T-cell (primary cell): Measurements from ENCODE around the gene SUGCT. TPM values are rescaled to one million over a fixed set of nuclear protein-coding genes. Genes with fewer than 3 reads are reported as not detected.

Experiments
- ATAC-seq, 4 experiments: fragments of 200-7000 bp in 3 of 4; fragments of 150-1000 bp in 1 of 4; cut with Tn5 transposase; replicated peaks in 1 of 4; 1 replicate in 3 of 4; 2 replicates in 1 of 4; pipeline ENCODE4 v1.10.0; 2021; ENCODE audit warnings: moderate library complexity in 3 of 4, mild to moderate bottlenecking in 2 of 4, moderate number of reproducible peaks in 1 of 4
- CTCF ChIA-PET, 2 donors: fragments of 300-600 bp; sonication (Branson Sonifier 250); formaldehyde crosslinking; loops; one replicate each; lab custom pipeline; 2022; ENCODE audit warnings: antibody characterized with exemption in 2 of 2; lab: Charles Lee
- POLR2A ChIA-PET, 2 donors: fragments of 300-600 bp; sonication (Branson Sonifier 250); formaldehyde crosslinking; loops; one replicate each; lab custom pipeline; 2022; ENCODE audit warnings: antibody characterized with exemption in 2 of 2; lab: Charles Lee
- DNase-seq, 35 experiments: peaks; one replicate each; pipeline versions ENCODE4 v3.0.0 to v3.0.0-alpha.2; 2013 to 2023
- H3K27ac ChIP-seq: one replicate; pipeline ENCODE4 v1.5.1; 2013; ENCODE audit warnings: low read length
- H3K27me3 ChIP-seq, 2 experiments: replicated peaks in 1 of 2; 1 replicate in 1 of 2; 2 replicates in 1 of 2; pipeline versions ENCODE4 v1.6.1 to v1.7.0; 2013; ENCODE audit warnings: low read length in 1 of 2, mixed read lengths in 1 of 2; ENCODE audit not compliant: control insufficient read depth in 2 of 2, insufficient read depth in 2 of 2; ENCODE audit errors: extremely low read depth in 1 of 2
- H3K36me3 ChIP-seq, 2 donors: 1 replicate in 1 of 2; 2 replicates in 1 of 2; pipeline versions ENCODE4 v1.6.1 to v1.7.0; 2013; ENCODE audit warnings: low read length in 1 of 2; ENCODE audit not compliant: control insufficient read depth in 2 of 2, insufficient read depth in 1 of 2; ENCODE audit errors: extremely low read depth in 1 of 2
- H3K4me1 ChIP-seq, 2 experiments: 1 replicate in 1 of 2; 2 replicates in 1 of 2; pipeline versions ENCODE4 v1.6.1 to v1.7.0; 2013; ENCODE audit warnings: low read length in 2 of 2, mixed read lengths in 1 of 2; ENCODE audit not compliant: insufficient read depth in 2 of 2, control insufficient read depth in 1 of 2; ENCODE audit errors: extremely low read depth in 1 of 2
- H3K4me3 ChIP-seq, 2 donors: 1 replicate in 1 of 2; 2 replicates in 1 of 2; pipeline versions ENCODE4 v1.5.1 to v1.7.0; 2013; ENCODE audit warnings: mild to moderate bottlenecking in 2 of 2, low read length in 1 of 2, moderate library complexity in 1 of 2; ENCODE audit not compliant: control insufficient read depth in 1 of 2; ENCODE audit errors: extremely low read depth in 1 of 2
- H3K9me3 ChIP-seq: 2 replicates; pipeline ENCODE4 v1.7.0; 2013
- H3K27ac Mint-ChIP-seq, 2 donors: one replicate each; pipeline ENCODE4 v1.8.0; 2020 to 2021; ENCODE audit warnings: mild to moderate bottlenecking in 2 of 2, mixed read lengths in 2 of 2
- H3K27me3 Mint-ChIP-seq, 2 donors: one replicate each; pipeline ENCODE4 v1.8.0; 2021 to 2022; ENCODE audit warnings: mixed read lengths in 2 of 2
- H3K36me3 Mint-ChIP-seq: one replicate; pipeline ENCODE4 v1.8.0; 2021; ENCODE audit warnings: mixed read lengths
- H3K4me1 Mint-ChIP-seq, 3 donors: one replicate each; pipeline ENCODE4 v1.8.0; 2020 to 2022; ENCODE audit warnings: mixed read lengths in 3 of 3, mild to moderate bottlenecking in 1 of 3
- H3K4me3 Mint-ChIP-seq, 3 donors: one replicate each; pipeline ENCODE4 v1.8.0; 2020 to 2022; ENCODE audit warnings: mild to moderate bottlenecking in 3 of 3, mixed read lengths in 3 of 3, moderate library complexity in 3 of 3
- H3K9me3 Mint-ChIP-seq, 3 donors: one replicate each; pipeline ENCODE4 v1.8.0; 2020 to 2022; ENCODE audit warnings: mixed read lengths in 3 of 3
- WGBS: methylation state at CpG from one replicate; pipeline ENCODE4 v1.1.5; 2013; ENCODE audit warnings: missing lambda C conversion rate; ENCODE audit not compliant: insufficient coverage; 5-methylcytosine and 5-hydroxymethylcytosine counted together
- total RNA-seq, 35 experiments: library from RNA in 6 of 35; stranded (reverse) in 6 of 35; fragments of 120-200 nt in 1 of 35; gene quantifications; one replicate each; pipeline versions ENCODE4 v1.2.1 to v1.2.4 and lab custom pipeline; 2013 to 2026

The SUGCT gene
- total RNA-seq, 5 donors from 2014 or later (not counting 1 experiment from before 2014, with no cell fraction given), result 1.3 to 3.1 (median 2.3) TPM

DNA sequence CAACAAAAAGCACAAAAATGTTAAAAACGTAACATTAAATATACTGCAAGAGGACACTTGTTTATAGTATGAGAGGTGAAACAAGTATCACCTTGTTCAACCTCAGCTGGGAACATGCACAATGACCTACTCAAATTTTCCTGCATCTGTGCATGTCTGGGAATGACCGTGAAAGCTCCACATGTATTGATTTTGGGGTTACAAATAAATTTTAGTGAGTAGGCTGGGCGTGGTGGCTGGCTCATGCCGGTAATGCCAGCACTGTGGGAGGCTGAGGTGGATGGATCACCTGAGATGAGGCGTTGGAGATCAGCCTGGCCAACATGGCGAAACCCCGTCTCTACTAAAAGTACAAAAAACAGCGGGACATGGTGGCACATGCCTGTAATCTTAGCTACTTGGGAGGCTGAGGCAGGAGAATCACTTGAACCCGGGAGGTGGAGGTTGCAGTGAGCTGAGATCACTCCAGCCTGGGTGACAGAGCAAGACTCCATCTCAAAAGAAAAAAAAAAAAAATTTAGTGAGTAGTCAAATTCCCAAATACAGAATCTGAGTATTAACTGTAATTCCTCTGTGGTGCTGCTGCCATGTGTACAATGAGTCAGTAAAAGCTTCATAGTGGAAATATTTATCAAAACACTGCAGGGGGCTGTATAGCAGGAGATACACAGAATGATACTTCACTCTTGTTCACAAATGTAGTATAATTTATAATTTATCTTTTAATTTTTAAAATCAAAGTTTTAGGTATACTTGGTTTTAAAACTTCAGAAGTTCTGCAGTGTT, 41.1 kb downstream of the SUGCT start:
- ChIA-PET CTCF (interaction anchor here in 1 of 2 donors (0.5 to 0.7 kb wide), 3 partner anchors 9 to 146 kb away, joined by 3 to 4 read pairs (median 3); no protein-coding TSS in a partner anchor), POLR2A (no interaction called here)
- no peaks in the 10 kb centered on the region for H3K4me1 Mint-ChIP-seq
- Histone ChIP-seq H3K36me3 (no peaks in the 10 kb centered on the region), H3K9me3 (no peaks in the 10 kb centered on the region), H3K27ac (no peak overlapping the region), H3K4me1 (no peaks in the 10 kb centered on the region), H3K4me3 (no peak overlapping the region), H3K27me3 (peaks cover 0 to 3% of the 10 kb centered on the region in 2 experiments)
- H3K27me3 Mint-ChIP-seq, result peaks cover 9% of the 10 kb centered on the region in 2 donors
- no peaks in the 10 kb centered on the region for H3K36me3 Mint-ChIP-seq
- no peaks in the 10 kb centered on the region for H3K9me3 Mint-ChIP-seq
- 90% methylated on average over 5 of the region's 9 CpGs for WGBS
- H3K27ac Mint-ChIP-seq, result no peak overlapping the region
- DNase-seq (no peak), ATAC-seq (no peak)
- H3K4me3 Mint-ChIP-seq, result no peak overlapping the region

DNA sequence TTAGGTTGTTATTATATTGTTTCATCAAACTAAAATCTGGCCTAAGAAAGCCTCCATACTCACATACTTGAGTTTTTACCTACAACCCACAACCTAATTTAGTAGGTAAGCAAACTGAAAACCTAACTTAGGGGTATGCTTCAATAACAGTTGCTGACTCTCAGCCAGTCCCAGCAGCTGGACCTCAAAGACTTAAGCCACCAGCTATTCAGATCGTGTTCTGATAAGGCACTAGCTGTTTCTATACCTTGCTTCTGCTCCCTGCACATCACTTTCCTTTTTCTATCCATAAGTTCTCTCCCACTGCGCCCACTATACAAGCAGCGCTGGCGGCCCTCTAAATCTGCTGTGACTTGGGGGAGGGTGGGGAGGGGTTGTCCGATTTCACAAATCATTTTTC, 42.3 kb downstream of the SUGCT start:
- no CpG with 5 or more reads among the region's 5 CpGs for WGBS
- H3K9me3 Mint-ChIP-seq, result no peaks in the 10 kb centered on the region
- H3K27ac Mint-ChIP-seq, result no peak overlapping the region
- no peak overlapping the region for H3K4me3 Mint-ChIP-seq
- Histone ChIP-seq H3K4me1 (no peaks in the 10 kb centered on the region), H3K36me3 (no peaks in the 10 kb centered on the region), H3K27ac (no peak overlapping the region), H3K4me3 (no peak overlapping the region), H3K27me3 (peaks cover 0 to 3% of the 10 kb centered on the region in 2 experiments), H3K9me3 (no peaks in the 10 kb centered on the region)
- H3K4me1 Mint-ChIP-seq, result no peaks in the 10 kb centered on the region
- ATAC-seq (no peak), DNase-seq (no peak)
- peaks cover 3 to 6% of the 10 kb centered on the region in 2 donors for H3K27me3 Mint-ChIP-seq
- ChIA-PET CTCF (no interaction called here), POLR2A (no interaction called here)
- no peaks in the 10 kb centered on the region for H3K36me3 Mint-ChIP-seq

DNA sequence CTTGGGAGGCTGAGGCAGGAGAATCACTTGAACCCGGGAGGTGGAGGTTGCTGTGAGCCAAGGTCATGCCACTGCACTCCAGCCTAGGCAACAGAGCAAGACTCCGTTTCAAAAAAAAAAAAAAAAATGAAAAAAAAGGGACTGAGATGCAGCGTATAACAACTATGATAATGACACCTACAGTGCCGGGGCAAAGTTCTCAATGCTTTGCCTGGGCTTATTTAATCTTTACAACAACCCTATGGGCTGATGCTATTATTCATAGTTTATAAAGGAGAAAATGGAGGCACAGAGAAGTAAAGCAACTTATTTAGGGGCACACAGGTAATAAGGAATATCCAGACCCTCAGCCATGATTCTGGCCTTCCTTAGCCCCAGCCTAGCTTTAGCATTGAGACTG, 47.6 kb downstream of the SUGCT start:
- no peaks in the 10 kb centered on the region for H3K36me3 Mint-ChIP-seq
- no peak overlapping the region for H3K4me3 Mint-ChIP-seq
- H3K9me3 ChIP-seq, result no peaks in the 10 kb centered on the region
- no peak overlapping the region for H3K27ac ChIP-seq
- POLR2A ChIA-PET, result no interaction called here
- no peaks in the 10 kb centered on the region for H3K9me3 Mint-ChIP-seq
- DNase-seq (no peak), ATAC-seq (no peak)
- H3K27me3 ChIP-seq, result no peaks in the 10 kb centered on the region
- no peaks in the 10 kb centered on the region for H3K4me1 Mint-ChIP-seq
- H3K27me3 Mint-ChIP-seq, result peaks cover 0 to 2% of the 10 kb centered on the region in 2 donors
- H3K36me3 ChIP-seq, result no peaks in the 10 kb centered on the region
- H3K4me1 ChIP-seq, result no peaks in the 10 kb centered on the region
- H3K4me3 ChIP-seq, result no peak overlapping the region
- 100% methylated on average over 1 of the region's 4 CpGs for WGBS
- H3K27ac Mint-ChIP-seq, result no peak overlapping the region
- CTCF ChIA-PET, result interaction anchor here in 1 of 2 donors (0.5 to 0.6 kb wide), 2 partner anchors 34 to 53 kb away, joined by 3 to 6 read pairs; no protein-coding TSS in a partner anchor

DNA sequence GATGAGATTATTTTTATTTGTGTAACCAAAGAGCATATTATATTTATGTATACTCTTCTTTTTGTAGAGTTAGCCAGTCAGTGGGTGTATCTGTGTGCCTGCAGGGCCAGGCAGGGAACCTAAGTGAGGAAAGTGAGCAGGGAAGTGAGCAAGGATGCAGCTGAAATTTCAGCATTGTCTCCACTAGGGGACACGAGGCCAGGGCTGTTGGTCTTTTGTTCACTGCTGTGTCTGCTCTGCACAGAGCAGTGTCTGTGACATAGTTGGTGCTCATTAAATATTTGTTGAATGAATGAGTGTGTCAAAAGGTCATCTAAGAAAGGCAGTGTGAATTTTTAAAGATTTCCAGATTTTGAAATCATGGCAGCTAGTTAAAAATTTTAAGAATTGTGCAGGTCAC, 51.8 kb downstream of the SUGCT start:
- H3K9me3 ChIP-seq, result no peaks in the 10 kb centered on the region
- no peak for ATAC-seq
- H3K27me3 ChIP-seq, result no peaks in the 10 kb centered on the region
- H3K27me3 Mint-ChIP-seq, result no peaks in the 10 kb centered on the region
- ChIA-PET CTCF (no interaction called here), POLR2A (no interaction called here)
- H3K36me3 Mint-ChIP-seq, result no peaks in the 10 kb centered on the region
- H3K4me3 Mint-ChIP-seq, result no peak overlapping the region
- H3K27ac Mint-ChIP-seq, result no peak overlapping the region
- H3K4me3 ChIP-seq, result no peak overlapping the region
- no peaks in the 10 kb centered on the region for H3K9me3 Mint-ChIP-seq
- no peaks in the 10 kb centered on the region for H3K4me1 ChIP-seq
- no peaks in the 10 kb centered on the region for H3K36me3 ChIP-seq
- no peaks in the 10 kb centered on the region for H3K4me1 Mint-ChIP-seq
- WGBS, result 63% methylated on average over 1 of the region's 1 CpG
- H3K27ac ChIP-seq, result no peak overlapping the region
- no peak for DNase-seq

DNA sequence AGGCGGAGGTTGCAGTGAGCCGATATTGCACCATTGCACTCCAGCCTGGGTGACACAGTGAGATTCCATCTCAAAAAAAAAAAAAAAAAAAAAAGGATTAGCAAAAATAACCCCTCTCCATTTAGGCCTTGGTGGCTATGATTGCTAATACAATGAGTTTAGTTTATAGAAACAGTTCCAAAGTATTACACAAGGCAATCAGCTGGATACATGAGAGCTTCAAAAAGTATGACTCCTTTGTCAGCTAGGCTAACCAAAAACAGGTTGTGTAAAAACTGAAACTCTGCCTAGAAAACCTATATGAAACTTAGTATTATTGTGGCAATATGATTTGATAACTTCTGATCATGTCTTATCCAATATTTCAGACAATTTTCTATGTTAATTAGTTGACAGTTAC, 57.2 kb downstream of the SUGCT start:
- H3K4me1 ChIP-seq, result no peaks in the 10 kb centered on the region
- Mint-ChIP-seq H3K4me3 (no peak overlapping the region), H3K9me3 (no peaks in the 10 kb centered on the region), H3K27me3 (no peaks in the 10 kb centered on the region), H3K27ac (no peak overlapping the region), H3K36me3 (no peaks in the 10 kb centered on the region), H3K4me1 (no peaks in the 10 kb centered on the region)
- CTCF ChIA-PET, result no interaction called here
- DNase-seq (no peak), ATAC-seq (no peak)
- no peaks in the 10 kb centered on the region for H3K27me3 ChIP-seq
- whole genome bisulfite sequencing, result no CpG with 5 or more reads among the region's 2 CpGs
- H3K9me3 ChIP-seq, result no peaks in the 10 kb centered on the region
- POLR2A ChIA-PET, result interaction anchor here in 1 of 2 donors (0.7 kb wide), 1 partner anchor 153 kb away, joined by 11 read pairs; no protein-coding TSS in a partner anchor
- no peaks in the 10 kb centered on the region for H3K36me3 ChIP-seq
- H3K27ac ChIP-seq, result no peak overlapping the region
- H3K4me3 ChIP-seq, result no peak overlapping the region

DNA sequence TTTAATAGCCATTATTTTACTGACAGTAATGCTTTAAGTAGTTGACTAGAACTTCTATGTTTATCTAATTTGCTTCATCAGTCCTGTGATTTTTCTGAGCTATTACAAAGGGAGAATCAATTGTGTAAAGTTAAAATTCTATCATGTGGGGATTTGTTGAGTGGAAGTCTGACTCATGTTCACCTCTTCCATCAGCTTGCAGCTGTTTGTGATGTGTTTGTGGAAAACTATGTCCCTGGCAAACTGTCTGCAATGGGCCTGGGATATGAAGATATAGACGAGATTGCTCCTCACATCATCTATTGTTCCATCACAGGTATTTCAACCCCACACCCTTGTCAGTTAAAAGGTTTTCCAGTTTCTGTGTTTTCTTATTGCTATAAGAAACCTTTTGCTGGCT, 59.9 kb downstream of the SUGCT start:
- no peaks in the 10 kb centered on the region for H3K9me3 ChIP-seq
- Mint-ChIP-seq H3K36me3 (no peaks in the 10 kb centered on the region), H3K27me3 (no peaks in the 10 kb centered on the region), H3K27ac (no peak overlapping the region), H3K4me3 (no peak overlapping the region), H3K9me3 (no peaks in the 10 kb centered on the region), H3K4me1 (no peaks in the 10 kb centered on the region)
- CTCF ChIA-PET, result no interaction called here
- H3K27ac ChIP-seq, result no peak overlapping the region
- H3K27me3 ChIP-seq, result no peaks in the 10 kb centered on the region
- WGBS, result no CpG with 5 or more reads among the region's 1 CpG
- POLR2A ChIA-PET, result no interaction called here
- no peaks in the 10 kb centered on the region for H3K4me1 ChIP-seq
- H3K36me3 ChIP-seq, result no peaks in the 10 kb centered on the region
- DNase-seq (no peak), ATAC-seq (no peak)
- no peak overlapping the region for H3K4me3 ChIP-seq
